CD4-positive, alpha-beta T cell treated with Interleukin-4 for 4 hours (primary cell): ENCODE data around the gene SLC50A1.

Experiments used
- DNase-seq: peaks from one replicate; pipeline ENCODE4 v3.0.0-alpha.2; 2020

SLC50A1 gene

DNA sequence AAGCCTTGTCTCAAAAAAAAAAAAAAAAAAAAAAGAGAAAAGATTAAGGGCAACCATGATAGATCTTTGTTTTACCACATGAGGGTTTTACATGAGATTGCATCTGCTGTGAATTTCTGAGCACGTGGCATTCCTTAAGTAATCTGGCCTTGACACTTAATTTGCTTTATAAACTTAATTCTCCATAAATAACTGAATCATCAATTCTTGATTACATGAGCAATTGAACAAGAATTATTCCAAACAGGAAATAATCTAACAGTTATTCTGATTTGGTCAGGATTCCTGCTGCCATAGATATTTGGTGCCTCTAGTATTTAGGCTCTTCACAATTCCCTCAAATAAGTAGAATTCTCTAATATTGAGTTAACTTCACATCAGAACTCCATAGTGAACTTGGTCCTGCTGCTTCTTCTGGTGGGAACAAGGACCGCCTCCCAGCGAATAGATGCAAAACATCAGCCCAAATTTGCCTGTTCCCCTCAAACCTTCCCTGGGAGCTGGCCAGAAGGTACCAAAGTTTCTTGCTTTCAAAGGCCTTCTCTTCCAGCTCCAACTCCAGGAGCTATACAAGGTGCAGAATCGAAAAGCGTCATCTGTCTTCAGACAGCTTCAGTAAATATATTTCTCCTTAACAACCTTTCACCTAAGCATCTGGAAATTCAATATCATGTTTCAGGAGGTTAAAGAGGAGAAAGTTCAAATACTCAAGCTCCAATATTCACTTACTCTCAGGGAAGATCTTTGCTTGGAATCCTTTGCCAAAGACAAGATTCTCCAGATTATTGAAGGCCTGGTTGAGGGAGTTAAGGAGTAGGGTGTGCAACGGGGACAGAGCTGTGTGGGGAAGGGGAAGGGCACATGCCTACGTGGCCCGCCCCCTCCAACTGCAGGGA lies 36.4 kb downstream of the SLC50A1 start:
- no peak for DNase-seq

DNA sequence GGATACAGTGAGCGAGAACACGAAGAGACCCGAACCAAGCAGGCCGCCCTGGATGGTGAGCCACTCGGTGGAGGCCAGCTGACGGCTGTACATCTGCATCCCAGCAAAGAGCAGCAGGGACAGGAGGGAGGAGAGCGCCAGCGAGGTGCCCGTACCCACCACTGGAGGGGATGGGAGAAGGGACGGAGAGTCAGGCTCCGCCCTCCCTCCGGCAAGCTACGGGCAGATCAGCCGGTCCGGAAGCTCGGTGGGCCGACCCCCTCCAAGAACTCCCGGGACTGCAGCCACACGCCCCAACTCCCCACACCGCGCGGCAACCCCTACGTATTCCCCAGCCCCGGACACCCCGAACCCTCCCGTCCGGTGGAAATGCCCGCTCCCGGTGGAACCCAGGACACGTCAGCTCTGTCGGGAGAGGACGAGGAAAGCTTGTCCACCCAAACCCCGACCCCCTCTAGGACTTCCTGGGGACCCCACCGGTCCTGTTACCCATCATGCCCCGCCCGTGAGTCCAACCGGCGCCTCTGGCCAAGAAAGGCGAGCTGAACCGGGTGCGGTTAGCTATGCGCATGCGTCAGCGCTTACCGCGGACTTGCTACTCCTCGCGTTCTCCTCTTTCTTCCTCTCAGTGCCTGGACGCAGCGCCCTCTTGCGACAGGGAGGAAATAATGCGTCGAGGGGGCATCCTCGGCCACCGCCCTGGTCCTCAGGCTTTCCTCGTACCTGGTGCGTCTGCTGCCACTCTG lies 37.3 kb downstream of the SLC50A1 start, which contains the start of gene KRTCAP2:
Gene KRTCAP2 (minus strand): TSS at position 573 of the 746 bp plus-strand sequence. CDS start 80 bp downstream, at position 493.
- DNase-seq = peak; percentile 95

DNA sequence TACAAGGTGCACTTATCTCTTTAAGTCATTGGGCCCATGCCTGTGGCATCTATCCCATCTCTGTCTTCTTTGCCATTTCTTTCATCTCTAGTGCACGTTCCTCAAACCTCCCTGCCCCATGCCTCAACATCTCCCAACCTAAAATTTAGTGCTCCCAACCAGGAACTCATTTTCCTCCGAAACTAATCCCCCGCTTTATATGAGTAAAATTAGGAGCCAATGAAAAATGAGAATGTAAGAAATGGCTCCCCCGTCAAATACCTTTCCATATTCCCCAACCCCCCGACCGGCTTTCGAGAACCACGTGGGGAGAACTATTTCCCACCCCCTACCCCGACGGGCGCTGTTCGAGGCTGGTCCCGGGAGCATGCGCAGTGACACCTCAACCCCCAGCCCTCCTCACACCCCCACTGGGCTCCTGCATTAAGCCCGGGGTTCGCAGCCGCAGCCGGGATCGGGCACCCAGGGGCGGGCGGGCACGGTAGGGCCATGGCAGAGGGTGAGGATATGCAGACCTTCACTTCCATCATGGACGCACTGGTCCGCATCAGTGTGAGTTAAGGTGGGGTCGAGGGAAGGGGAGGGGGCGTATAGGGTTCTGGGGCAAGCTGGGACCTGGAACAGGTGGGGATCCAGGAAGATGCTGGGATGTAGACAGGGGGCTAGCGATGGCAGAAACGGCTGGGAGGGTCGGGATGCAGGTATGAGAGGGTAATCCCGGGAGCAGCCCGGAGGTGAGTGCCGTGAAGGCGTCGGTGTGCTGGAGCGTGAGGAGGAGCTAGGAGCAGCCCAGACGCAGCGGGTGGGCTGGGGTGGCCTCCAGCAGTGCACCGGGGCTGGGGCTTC lies 38.0 kb downstream of the SLC50A1 start, which contains the start of gene TRIM46:
Gene TRIM46 (plus strand): TSS at position 372 of the 846 bp plus-strand sequence. CDS start 118 bp downstream, at position 490.
- peak; percentile 83 for DNase-seq

DNA sequence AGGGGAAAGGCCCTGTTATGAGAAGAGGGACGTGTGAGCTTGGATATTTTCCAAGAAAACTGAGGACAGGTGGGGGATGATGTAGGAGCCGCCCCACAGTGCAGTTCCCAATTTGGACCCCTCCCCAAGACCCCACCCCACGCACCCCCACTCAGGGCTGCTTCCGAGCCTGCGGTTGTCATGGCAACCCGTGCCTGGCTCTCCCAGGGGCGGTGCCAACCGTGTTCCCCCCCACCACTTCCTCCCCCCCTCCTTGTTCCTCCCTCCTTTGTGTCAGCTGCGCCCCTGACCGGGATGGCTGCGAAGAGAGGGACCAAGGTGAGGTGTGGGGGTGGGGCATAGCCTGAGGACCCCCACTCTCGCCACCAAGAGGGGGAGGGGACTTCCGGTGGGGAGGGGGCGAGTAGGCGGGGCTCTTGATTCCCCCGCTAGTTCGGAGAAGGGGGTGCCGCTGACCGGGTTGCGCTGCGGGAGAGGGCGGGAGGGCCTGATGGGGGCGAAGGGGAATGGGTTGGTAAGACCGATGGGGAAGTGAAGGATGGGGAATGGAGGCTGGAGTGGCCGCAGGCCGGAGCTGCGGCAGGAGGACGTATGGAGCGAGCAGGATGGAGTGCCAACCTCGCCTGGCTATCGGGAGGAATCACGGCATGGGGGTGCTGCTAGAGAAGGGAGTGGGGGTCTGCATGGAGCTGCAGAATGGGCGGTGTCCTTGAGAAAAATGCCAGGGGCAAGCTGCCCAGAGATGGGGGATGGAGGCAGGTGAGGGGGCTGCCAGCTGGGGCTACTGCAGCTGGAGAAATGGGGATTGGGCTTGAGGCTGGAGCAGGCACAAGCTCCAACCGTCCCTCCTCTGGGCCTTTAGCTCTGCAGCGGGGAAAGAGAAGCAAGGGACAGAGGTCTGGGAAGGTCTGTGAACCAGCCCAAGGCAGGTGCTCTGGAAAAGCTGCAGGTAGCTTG lies 39.0 kb downstream of the SLC50A1 start:
- DNase-seq = peak; percentile 64

DNA sequence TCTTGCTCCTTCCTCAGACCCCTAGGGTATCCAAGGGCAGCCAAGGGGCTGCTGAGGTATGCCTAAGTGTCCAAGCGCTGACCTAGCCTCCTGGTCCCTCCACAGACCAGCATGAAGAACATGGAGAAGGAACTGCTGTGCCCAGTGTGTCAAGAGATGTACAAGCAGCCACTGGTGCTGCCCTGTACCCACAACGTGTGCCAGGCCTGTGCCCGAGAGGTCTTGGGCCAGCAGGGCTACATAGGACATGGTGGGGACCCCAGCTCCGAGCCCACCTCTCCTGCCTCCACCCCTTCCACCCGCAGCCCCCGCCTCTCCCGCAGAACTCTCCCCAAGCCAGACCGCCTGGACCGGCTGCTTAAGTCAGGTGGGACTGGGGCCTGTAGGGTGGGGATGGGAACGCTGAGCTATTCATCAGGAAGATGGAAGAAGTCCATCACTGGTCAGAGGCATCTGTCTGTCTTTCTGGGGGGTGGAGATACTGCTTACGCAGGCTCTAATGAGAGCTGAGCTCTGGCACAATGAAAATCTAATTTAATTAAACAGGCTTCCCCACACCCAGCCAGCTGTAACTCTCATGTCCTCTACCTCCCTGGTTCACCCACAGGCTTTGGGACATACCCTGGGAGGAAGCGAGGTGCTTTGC lies 39.8 kb downstream of the SLC50A1 start:
- no peak for DNase-seq

DNA sequence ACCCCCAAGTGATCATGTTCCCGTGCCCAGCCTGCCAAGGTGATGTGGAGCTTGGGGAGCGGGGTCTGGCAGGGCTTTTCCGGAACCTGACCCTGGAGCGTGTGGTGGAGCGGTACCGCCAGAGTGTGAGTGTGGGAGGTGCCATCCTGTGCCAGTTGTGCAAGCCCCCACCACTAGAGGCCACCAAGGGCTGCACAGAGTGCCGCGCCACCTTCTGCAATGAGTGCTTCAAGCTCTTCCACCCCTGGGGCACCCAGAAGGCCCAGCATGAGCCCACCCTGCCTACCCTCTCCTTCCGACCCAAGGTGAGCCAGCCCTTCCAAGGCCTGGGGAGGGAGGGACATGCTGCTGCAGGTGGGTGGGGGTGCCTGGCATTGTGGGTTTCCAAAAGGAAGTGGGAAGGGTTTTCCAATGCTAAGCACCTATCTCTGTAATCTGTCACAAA lies 40.3 kb downstream of the SLC50A1 start:
- DNase-seq = peak; percentile 18

DNA sequence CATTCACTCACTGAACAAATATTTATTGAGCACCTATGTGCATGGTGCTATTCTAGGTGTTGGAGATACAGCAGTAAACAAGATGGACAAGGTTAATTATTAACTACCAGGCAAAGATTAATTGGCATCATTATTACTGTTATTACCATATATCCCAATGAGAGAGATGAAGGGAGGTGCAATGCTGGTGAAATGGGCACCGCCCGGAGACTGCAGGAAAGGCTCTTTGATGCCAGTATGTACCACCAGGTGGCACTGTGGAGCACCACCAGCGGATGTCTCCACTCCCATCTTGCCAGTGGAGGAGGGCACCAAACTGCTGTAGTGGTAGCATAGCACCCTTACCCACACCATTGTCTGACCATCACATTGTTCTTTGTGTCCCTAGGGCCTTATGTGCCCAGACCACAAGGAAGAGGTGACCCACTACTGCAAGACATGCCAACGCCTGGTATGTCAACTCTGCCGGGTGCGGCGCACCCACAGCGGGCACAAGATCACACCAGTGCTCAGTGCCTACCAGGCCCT lies 41.0 kb downstream of the SLC50A1 start:
- DNase-seq = peak; percentile 82

- DNase-seq = no peak
Observed at GRCh38 chr1:155177192-155177917, 41.7 kb downstream of the SLC50A1 start.

DNA sequence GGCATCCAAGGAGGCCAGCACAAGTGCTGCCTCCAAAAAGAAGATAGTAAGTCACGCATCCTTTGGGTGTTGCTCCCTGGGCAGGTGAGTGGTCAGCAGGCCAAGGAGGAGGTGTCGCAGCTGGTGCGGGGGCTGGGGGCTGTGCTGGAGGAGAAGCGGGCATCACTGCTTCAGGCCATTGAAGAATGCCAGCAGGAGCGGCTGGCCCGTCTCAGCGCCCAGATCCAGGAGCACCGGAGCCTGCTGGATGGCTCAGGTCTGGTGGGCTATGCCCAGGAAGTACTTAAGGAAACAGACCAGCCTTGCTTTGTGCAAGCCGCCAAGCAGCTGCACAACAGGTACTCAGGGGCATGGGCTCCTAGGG lies 42.2 kb downstream of the SLC50A1 start:
- DNase-seq = no peak

- DNase-seq = no peak
Observed at GRCh38 chr1:155178441-155179111, 42.9 kb downstream of the SLC50A1 start.

GRCh38 chr1:155179112-155180031 lies 43.7 kb downstream of the SLC50A1 start:
- no peak for DNase-seq

DNA sequence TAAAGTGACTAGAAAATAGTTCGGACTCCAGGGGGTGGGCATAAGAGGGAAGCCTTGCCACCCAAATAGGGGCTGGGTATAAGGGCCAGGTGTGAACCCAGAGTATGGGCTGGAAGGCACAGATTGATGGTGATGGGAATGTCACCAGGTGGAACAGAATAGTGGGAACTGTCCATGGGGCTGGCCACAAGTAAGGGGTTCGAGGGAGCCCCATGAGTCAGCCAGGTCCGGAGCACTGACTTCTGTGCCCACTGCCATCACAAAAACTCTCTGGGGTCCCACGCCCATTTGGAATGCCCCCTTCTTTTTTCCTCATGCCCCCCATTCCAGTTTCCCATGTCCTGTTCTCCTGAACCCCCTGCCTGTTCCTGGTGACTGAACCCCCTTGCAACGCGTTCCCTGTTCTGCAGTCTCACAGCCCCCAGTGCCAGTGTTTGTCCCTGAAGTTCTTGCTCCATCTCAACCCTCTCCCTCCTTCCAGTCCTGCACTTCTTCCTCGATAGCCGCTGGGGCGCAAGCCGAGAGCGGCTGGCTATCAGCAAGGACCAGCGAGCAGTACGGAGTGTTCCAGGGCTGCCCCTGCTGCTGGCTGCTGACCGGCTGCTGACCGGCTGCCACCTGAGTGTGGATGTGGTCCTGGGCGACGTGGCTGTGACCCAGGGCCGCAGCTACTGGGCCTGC lies 45.9 kb downstream of the SLC50A1 start:
- no peak for DNase-seq

DNA sequence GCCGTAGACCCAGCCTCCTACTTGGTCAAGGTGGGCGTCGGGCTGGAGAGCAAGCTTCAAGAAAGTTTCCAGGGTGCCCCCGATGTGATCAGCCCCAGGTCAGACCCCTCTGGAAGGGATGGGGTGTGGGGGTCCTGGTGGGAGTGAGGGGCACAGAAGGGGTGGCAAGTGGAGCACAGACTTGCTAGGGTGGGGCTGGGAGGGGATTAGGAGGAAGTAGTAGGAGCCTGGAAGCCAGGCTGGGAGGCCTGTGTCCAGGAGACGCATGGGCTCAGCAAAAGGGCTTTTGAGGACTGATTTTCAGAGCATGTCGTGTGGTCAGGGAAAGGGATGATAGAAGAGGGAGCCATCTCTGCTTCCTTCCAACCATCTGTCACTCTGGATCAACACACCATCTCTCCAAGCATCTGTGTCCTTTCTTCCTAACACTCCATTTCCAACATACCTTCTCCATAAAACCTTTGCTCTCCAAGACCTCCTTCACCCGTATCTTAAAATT lies 46.4 kb downstream of the SLC50A1 start:
- no peak for DNase-seq

DNA sequence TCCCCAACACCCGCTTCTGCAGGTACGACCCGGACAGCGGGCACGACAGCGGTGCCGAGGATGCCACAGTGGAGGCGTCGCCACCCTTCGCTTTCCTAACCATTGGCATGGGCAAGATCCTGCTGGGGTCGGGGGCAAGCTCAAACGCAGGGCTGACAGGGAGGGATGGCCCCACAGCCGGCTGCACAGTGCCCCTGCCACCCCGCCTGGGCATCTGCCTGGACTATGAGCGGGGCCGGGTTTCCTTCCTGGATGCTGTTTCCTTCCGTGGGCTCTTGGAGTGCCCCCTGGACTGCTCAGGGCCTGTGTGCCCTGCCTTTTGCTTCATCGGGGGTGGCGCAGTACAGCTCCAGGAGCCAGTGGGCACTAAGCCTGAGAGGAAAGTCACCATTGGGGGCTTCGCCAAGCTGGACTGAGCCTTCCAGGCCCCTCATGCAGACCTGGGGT lies 48.1 kb downstream of the SLC50A1 start:
- no peak for DNase-seq

DNA sequence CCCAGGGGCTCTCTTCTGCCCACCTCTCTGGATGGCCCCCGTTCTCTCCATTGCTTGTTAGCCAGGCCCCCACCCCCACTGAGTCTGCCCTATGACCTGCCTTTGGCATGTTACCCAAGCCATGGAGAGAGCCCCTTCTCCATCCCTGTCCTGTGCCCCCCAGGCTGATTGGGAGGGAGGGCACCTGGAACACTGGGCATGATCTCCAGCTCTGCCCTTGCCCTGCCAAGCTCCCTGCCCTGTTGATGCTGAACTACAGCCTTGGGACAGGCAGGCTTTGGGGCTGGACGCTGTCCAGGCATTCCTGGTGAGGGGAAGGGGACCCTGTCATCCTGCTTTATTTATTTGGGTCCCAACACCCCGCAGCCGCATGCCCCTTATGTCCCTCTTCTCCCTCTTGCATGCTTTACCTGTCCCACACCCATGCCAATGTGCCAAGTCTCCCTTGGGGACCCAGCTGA lies 48.7 kb downstream of the SLC50A1 start:
- no peak for DNase-seq

DNA sequence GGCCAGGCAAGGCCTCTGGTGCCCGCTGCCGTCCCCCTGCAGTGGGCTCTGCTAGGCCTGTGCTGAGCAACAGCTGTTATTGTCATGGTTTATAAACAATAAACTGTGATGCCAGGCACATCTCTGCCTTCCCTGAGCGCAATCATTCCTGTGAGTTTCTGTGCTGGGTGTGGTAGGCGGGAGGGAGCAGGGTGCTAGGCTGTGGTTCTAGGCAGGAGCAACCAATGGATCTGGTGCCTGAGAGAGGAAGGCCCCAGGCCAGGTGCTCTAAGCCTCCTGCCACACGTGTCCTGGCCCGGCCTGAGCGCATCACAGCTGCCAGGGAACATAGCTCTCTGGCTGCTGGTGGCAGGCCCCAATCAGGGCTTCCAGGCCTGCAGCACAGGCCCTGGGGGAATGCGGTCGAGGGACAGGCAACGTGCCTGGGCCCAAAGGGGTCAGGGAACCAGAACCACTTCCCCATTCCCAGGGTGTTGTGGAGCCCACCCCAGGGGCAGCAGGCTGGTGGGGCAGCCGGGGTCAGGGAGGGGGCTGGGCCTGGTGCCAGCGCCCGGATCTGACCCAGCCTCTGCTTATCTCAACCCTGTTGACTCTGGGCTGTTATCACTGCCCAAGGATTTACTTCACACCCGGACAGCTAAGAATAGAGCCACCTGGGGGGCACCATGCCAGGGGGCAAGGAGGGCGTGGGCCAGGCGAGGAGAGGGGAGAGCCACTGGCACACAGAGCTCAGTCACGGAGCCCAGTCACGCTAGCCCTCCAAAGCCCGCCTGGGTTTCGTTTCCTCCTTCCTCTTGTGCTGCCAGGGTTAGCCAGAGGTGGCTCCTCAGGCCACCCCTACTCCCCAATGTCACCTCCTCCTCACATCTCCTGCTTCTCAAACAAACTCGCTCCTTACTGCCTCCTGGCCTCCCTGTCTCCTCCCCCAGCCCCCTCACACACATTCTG lies 49.5 kb downstream of the SLC50A1 start:
- DNase-seq = no peak
